Kidney capillary endothelial cell (primary cell): ENCODE data around the gene SERPINB10.

Experiments used
- DNase-seq: peaks from one replicate; pipeline ENCODE4 v3.0.0-alpha.2; 2018; ENCODE audit warnings: low spot score

SERPINB10 gene

DNA sequence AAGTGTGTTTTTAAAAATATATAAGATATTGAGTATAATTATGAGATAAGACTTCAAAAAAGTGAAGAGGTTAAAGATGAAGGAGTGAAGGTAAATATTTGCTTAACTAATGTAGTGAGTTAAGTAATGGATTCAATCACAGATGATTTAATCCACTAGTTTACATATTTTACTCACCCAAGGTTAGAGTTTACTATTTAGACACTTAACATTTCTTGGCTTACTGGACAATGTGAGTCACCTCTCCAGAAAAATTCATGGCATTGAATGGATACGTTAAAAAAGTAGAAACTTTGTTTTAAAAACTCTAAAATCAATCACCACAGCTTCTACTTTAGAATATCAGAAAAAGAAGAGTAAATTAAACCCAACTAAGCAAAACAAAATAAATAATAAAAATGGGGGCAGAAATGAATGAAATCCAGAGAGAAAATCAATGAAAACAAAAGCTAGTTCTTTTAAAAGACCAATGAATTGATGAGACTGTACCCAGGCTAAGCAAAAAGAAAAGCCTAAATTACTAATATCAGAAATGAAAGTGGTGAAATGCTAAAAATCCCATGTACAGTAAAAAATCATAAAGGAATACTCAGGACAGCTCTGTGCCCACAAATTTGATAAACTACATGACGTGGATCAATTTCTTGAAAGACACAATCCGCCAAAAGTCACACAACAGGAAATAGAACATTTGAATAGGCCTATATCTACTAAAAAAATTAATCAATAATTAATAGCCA is 39.5 kb downstream of the SERPINB10 start:
- DNase-seq: no peak

DNA sequence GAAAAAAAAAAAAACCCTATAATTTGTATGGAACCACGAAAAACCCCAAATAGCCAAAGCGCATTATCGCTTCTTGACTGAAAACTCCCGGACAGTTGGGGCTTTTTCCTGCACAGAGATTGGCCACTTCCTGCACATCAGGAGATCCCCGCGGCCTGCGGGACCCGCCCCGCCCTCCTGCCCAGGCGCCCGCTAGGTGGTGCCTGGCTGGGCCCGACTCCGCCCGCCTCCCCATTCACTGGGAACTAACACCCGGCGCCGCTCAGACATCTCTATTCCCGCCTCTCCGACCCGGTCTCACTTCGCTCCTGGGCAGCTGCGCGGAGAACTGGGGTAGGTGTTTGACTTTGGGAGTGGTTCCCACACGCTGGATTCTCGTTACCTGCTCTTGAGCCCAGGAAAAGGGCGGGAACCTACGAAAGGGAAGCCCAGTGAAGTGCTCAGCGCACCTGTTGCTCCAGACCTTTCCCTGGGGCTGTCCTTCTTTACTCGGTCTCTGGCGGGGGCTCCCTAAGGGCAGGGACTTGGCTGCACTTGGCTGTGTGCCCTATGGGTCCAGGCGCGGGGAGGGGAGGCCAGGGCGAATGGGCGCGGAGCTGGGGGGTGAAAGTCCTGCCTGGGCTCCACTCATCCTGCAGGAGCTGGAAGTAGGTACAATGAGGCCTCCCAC is 41.4 kb downstream of the SERPINB10 start, which contains the start of gene HMSD:
HMSD (plus strand) TSS at position 234 of the 670 bp plus-strand sequence. CDS start 4,155 bp downstream, outside the sequence.
- DNase-seq: peak; percentile 22

DNA sequence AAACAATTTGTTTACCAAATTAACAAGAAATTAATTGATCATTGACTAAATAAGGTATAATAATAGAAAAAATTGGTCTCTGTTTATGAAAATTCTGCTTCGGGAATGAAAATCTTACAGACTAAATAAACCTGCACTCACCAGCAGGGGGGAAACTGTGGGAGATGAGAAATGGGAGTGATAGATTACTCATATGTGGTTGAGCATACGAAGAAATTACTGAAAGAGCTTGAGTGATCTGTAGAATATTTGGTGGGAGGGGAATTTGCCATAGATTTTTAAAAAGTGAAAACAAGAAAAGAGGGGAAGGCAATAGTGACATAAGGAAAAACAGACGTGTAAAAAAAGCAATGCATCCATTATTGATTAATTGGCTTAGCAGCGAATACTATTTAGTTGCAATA is 43.5 kb downstream of the SERPINB10 start:
- DNase-seq: no peak

DNA sequence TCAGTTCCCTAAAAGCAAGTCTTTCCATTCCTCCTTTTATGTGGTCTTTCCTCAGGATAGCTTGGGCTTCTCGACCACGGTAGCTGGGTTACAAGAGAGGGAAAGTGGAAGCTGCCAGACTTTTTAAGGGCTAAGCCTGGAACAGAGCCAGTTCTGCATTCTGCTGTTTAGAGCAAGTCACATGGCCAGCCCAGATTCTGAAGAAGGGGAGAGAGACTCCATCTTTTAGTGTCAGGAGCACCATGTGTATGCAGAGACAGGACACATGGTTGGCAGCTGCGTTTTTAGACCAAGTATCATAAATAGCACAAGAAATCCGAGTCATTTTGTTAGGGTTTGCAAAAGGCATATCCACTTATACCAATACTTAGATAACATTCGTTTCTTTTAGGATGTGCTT is 46.1 kb downstream of the SERPINB10 start:
- DNase-seq: no peak

DNA sequence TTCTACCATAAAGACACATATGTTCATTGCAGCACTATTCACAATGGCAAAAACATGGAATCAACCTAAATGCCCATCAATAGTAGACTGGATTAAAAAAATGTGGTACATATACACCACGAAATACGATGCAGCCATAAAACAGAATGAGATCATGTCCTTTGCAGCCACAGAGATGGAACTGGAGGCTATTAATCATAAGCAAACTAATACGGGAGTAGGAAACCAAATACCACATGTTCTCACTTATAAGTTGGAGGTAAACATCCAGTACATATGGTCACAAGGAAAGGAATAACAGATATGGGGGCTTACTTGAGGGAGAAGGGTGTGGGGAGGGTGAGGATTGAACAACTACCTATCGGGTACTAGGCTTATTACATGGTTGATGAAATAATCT is 49.0 kb downstream of the SERPINB10 start:
- no peak for DNase-seq

DNA sequence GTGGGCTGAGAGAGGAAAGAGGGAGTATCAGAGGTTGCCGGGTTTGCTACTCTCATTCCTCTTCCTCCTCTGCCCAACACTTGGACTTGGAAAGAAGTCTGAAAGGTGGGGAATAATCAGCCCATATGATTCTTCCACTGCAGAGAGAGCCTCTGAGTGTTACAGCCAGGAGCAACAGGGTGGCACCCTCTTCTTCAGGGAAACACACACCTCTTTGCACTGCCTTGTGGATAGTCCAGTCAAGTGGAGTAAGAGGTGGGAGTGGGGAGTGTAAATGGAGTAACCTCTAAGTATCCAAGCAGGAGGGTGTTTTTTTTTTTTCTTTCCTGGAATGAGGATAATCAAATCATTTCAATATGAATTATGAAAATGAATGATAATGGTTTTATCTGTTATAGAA is 53.1 kb downstream of the SERPINB10 start:
- DNase-seq: no peak

DNA sequence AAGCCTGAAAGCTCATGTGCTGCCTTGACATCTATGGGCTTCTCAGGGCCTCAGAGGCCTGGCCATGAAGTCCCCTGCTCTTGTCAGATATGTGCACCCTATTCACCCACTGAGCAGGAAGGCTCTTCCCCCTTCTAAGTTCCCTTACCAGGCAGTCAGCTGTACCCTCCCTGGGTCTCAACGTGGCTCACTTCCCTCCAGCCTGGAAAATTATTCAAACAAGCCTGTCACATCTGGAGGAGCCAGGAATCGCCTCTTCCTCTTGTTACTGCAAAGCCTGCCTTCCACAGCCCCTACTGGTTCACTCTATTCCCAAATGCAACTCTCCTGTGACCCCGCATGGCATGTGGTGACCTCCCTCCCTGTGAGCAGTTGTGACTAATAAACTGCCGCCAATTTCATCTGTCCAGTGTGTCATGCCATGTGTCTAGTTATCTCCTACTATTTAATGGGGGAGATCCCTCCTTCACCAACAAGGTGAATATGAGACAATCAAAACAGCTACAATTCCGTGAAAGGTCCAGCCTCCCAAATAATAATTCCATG is 53.8 kb downstream of the SERPINB10 start:
- DNase-seq: no peak

DNA sequence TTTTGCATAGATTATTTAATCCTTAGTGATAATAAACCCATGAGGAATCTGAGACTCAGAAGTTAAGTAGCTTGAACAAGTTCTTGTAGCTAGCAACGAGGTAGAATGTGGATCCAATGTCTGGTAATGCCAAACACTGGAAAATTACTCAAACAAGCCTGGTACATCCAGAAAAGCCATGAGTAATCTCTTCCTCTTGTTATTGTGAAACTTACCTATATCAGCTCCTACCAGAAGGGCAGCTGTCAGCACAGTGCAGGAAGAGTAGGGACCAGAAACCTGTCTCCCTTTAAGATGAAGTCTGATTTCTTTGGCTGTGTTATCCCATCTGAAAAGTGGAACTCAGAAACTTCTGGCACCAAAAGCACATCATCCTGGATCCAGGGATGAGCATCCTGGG is 54.4 kb downstream of the SERPINB10 start:
- no peak for DNase-seq

DNA sequence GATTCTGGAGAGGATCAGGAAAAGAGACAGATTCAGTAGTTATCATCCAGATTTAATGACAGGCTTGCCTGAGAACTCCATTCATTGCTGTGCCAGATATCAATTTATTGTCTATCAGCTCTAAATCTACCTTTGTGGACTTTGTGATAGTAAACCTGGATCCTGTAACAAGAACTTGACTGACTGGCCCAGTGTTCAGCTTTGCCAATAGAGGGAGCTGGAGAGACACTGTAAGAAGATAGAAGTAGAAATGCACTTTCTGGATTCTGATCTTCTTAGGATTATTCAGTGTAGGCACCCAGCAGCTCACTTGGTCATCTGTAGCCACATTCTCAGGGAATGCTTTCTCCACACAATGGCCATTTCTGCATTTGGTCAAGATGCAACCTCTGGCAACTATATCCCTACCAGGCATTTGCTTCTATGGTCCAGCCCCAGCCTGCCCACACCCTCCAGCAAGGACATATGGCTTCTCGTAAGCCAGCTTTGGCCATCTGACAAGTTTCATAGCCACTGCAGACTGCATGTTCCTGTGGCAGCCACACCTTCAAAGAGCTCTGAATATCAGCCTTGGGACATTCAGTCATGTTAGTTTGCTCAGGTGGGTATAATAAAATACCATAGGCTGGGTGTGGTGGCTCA is 56.0 kb downstream of the SERPINB10 start:
- peak; percentile 67 for DNase-seq

DNA sequence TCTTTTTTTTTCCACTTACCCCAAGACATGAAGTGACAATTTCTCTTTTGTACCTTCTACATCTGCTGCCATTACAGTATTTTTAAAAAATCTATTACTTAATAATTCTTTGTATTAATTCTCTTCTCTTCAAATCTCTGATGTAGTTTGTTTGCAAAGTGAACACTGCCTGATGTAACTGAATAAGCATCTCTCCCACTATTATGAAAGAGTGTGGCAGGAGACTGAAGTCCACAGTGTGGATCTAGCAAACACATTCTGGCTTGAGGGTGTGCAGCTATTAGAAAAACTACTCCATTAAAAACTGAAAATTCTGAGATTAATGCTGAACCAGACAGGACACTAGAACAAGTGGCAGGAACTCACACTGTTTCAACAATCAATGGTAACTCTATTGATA is 57.1 kb downstream of the SERPINB10 start:
- DNase-seq: no peak

DNA sequence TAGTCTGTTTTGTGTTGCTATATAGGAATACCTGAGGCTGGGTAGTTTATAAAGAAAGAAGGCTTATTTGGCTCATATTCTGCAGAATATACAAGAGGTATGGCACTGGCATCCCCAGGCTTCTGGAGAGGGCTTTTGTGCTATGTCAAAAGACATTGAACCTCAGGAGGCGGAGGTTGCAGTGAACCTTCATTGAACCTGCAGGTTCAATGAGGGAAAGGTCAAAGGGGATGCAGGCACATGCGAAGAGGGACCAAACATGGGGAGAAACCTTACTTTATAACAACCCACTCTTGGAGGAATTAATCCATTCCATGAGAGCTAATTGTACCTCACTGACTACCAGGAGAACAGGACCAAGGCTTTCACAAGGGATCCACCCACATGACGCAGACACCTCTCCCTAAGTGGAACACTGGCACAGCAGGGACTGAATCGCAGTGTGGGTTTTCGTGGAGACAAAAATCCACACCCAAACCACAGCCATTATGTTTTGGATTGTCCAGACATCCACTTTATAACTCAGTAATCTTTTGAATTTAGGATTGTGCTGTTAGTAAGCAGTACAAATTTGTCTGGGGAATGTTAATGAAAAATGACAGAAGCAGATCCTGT is 58.1 kb downstream of the SERPINB10 start:
- no peak for DNase-seq

DNA sequence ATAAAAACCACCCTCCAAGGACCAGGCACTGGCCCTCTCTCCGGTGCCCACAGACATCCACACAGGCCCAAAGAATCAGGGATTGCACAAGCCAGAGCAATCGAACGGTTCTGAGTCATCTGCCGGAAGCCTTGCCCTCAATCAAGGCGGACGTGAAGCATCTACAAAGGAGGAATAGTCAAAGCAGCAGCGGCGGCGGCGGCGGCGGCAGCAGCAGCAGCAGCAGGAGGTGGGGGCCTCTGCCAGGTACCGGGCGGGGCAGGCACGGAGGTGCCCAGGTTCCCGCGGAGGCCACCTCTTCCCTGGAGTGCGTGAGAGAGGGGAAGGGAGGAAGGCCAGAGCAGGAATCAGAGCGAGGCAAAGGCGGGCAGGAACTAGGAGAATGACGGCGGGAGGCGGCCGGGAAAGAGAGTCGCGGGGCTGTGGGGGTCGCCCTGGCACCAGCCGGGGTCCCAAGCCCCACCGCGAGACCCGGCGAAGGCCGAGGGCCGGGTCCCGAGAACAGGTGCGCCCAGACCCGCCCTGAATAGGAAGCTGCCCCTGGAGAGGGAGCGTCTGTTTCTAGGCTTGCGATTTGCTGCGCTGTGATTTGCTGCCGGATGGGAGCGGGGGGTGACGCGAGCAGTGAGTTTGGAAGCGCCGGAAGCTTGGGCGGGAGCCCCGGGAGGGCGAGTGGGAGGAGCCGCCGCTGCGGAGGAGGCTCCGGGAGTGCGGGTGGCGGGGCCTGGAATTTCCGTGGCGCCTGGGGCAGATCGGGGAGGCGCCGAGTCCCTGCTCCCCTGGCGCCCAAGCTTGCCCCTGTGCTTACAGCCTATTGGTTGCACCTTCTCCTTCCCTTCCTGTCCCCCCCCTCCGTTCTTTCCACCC is 62.4 kb downstream of the SERPINB10 start, which contains the start of gene SERPINB8:
SERPINB8 (plus strand) TSS at position 140 of the 867 bp plus-strand sequence. CDS start 8,228 bp downstream, outside the sequence.
- DNase-seq: peak; percentile 88

DNA sequence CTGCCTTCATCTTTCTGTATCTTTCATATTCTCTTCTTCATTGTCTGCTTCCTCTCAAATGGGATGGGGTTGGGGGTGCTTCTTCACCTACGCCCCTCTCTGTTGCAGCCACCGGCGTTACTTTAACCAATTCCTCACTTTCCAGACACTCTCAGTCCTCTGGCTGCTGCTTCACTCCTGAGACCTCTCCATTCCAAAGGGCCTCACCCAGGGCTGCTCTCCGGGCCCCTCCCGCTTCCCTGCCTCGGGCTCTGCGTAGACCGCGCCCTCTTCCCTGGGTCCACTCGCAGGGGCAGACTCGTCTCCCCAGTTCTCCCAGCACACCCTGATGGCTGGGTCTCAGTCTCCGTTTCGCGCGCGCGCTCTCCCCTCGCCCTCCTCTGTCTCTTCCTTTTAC is 63.0 kb downstream of the SERPINB10 start:
- DNase-seq: no peak

DNA sequence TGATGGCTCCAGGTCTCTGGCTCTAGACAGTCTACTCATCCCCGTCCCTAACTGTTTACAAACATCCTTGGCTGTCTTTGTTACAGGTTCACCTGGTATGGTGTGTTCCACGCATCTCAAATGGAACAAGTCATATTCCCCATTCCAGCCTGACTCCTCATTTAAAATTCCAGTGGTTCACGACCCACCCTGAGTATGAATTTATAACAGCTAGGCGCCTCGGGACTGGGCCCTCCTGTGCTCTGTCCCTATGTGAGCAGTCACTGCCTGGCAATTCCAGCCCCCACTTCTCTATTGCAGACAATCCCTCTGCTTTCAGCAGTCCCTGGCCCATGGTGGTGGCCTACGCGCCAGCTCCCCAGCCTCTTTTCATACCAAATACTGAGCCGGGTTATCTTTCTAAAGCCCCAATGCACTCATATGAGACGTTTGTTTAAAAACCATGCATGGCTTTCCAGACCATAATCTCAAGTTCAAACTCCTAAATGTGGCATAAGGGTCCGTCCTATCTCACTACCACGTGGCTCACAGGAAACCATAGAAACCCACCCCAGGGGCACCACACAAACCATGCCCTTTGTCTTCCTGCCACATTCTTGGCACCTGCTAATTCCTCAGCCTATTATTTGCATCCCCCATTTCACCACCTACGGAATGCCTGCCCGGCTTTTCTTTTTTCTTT is 63.7 kb downstream of the SERPINB10 start:
- DNase-seq: no peak

DNA sequence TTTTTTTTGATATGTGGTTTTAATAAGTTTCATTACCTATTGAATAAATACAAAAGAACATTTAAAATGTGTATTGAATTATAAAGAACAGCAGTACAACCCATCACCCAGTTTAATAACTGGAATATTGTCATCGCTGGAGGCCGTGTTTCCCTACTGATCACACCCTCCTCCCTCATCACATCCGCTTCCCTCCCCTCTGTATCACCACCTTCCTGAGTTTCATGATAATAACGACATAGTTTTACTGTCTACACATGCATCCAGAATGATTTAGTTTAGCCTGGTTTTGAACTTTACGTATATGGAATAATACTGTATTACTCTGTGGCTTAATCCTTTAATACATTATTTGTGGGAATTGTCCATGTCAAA is 64.2 kb downstream of the SERPINB10 start:
- DNase-seq: no peak

DNA sequence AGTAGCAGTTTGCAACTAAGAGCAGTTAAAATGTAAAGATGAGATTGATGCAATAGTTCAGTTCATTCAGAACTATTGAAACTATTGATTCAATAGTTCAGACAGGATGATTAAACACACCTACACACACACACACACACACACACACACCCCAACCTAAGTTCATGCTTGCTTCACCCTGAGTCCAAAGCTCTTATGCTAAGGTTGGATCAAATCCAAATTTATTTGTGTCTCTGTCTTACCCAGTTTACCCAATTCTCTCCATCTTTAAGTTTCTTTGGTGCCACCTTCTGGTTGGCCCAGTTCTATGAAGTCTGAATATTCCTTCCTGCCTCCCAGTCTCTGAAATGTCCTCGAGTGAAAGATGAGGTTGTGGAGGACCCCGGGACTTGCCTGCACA is 67.2 kb downstream of the SERPINB10 start:
- DNase-seq: no peak

DNA sequence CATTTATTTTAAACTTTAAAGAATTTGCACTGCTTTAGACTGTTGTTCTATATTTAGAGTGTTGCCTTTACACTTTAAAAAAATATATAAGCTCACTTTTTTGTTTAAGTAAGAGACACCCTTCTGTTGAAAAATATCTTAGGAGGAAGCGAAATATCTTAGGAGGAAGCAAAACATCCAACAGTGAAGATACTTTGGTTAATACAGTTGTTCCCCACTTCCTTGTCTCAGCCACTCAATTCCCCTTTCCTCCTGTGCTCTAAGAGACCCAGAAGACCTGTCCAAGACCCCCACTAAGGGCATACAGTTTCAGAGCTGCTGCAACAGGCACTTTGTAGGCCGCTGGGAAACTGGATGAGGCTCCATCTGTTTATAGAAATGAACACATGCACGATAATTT is 67.9 kb downstream of the SERPINB10 start:
- no peak for DNase-seq

DNA sequence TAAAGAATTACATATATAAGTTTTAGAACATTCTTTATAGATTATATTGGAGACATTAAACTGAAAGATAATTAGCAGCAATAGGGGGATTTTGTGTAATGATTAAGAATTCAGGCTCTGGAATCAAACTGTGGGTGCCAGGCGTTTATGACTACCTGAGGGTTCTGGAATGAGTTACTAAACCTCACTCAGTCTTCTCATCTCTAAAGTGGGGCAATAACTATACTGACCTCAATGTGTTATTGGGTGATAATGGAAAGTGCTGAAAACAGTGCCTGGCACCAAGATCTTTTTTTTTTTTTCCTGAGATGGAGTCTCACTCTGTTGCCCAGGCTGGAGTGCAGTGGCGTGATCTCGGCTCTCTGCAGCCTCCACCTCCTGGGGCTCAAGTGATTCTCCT is 69.3 kb downstream of the SERPINB10 start:
- DNase-seq: no peak

DNA sequence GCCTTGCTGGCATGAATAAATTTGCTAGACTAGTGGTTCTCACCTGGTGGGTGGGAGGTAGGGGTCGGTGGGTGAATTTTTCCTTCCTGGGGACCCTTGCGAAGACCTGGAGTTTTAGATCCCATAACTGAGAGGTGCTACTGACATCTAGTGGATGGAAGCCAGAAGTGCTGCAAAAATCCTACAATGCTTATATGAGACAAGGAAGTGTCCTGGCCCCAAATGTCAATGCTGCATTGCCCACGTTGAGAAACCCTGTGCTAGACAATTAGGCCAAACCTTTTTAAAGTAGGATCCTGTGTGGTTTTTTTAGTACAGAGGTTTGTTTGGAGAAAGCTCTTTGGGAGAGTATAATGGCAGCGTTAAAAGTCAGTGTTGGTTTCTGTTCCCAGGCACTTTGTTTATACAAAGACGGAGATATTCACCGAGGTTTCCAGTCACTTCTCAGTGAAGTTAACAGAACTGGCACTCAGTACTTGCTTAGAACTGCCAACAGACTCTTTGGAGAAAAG is 71.7 kb downstream of the SERPINB10 start:
- DNase-seq: peak; percentile 55

DNA sequence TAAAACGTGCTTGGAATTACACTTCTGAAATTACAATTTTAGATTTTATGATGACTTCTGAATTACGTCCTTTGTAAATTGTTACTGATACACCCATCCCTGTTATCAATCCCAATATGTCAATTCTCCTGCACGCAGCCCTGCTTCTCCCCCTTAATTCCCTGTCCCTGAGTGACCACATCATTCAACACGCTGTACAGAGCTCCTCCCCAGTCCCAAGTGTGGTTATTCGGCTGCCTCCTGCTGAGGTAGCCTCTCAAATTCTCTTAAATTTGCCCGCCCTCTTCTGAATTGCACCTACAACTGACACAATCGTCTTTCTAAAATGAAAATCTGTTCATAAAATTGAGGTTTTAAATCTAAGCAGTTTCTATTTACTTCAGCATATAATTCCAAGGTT is 72.3 kb downstream of the SERPINB10 start:
- no peak for DNase-seq
